Vagina (tissue), 2 donors: ENCODE measurements around the gene UTRN. TPM values are rescaled to one million over a fixed set of nuclear protein-coding genes. Genes with fewer than 3 reads are reported as not detected.

Source experiments
- DNase-seq, 2 donors: peaks; one replicate each; pipeline ENCODE4 v3.0.0-alpha.2; 2017; ENCODE audit errors: extremely low spot score in 2 of 2
- H3K27ac ChIP-seq: fragments of 200-600 bp; sonication (generic); one replicate; pipeline ENCODE4 v1.5.1; 2019
- H3K27me3 ChIP-seq: fragments of 200-600 bp; sonication (generic); one replicate; pipeline ENCODE4 v1.5.1; 2019
- H3K36me3 ChIP-seq, 2 donors: fragments of 200-600 bp; sonication (generic); one replicate each; pipeline ENCODE4 v1.5.1; 2017 to 2019
- H3K4me1 ChIP-seq: fragments of 200-600 bp; sonication (generic); one replicate; pipeline ENCODE4 v1.5.1; 2019
- H3K4me3 ChIP-seq, 2 donors: fragments of 200-600 bp; sonication (generic); 1 replicate in 1 of 2; 2 replicates in 1 of 2; pipeline ENCODE4 v1.5.1; 2016 to 2019
- H3K9me3 ChIP-seq: fragments of 200-600 bp; sonication (generic); one replicate; pipeline ENCODE4 v1.5.1; 2019
- POLR2A ChIP-seq, 2 donors: fragments of 450-650 bp; IDR thresholded peaks; one replicate each; pipeline ENCODE4 v1.6.1; 2017; ENCODE audit warnings: antibody characterized with exemption in 2 of 2, mild to moderate bottlenecking in 2 of 2, moderate library complexity in 2 of 2
- POLR2AphosphoS5 ChIP-seq, 2 donors: sonication (generic); formaldehyde crosslinking; IDR thresholded peaks; one replicate each; pipeline ENCODE4 v1.9.0; 2017; ENCODE audit warnings: antibody characterized with exemption in 2 of 2, mild to moderate bottlenecking in 2 of 2, low read depth in 1 of 2; ENCODE audit not compliant: insufficient read depth in 1 of 2
- intact Hi-C: fragments of 100-400 bp; cut with DNase I; formaldehyde crosslinking; loops from one replicate; pipeline ENCODE4 v1.15.1; 2023
- total RNA-seq: library from RNA; depleted of rRNA; stranded (reverse); fragments of >200 nt; gene quantifications from one replicate; pipeline ENCODE4 v1.2.3, GENCODE V29; 2016
- TF ChIP-seq, protein P1 (sequence below), 3 experiments: fragments of 450-650 bp in 2 of 3; fragments of 200-600 bp in 1 of 3; sonication (generic) in 1 of 3; IDR thresholded peaks; one replicate each; pipeline ENCODE4 v1.5.1; 2017 to 2019; ENCODE audit warnings: antibody characterized with exemption in 3 of 3, mild to moderate bottlenecking in 2 of 3, moderate library complexity in 2 of 3

Gene UTRN
- total RNA-seq, 1 donor from 2014 or later = 160 TPM

DNA sequence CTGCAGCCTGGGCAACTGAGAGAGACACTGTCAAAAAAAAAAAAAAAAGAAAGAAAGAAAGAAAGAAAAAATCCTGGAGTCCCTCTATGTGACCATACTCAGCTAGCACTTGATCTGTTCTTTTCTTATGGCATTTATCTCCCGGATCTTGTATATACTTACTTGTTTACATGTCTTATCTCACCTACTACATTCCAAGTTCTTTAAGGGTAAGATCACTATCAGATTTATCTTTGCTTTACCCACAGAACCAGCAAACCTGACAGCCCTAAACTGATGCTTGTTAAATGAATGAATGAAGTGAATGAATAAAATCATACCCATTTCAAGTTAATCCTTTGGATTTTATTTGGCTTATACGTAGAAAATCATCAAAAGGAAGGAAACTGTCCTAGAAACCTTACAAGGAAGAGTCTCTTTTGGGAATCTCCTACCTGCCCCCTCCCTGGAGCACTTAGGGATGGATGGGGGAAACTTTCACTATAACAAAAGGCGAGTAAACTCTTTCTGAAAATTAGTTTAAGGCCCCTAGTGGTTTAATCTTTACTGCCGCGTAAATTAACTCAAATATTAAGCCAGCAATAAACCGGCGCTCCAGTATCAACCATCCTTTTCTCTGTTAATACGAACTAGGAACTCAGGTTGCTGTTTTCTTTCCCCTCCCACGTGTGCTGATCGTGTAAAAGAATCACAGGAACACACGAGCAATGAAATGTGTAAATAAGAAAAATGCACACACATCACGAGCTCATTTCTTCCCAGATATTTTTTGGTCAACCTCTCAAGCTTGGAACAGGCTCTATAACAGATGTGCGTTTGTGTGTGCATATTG lies 1.3 kb upstream of the UTRN start:
- Histone ChIP-seq H3K36me3 (no peaks in the 10 kb centered on the region), H3K4me1 (peaks cover 11% of the 10 kb centered on the region), H3K9me3 (no peaks in the 10 kb centered on the region), H3K27me3 (no peaks in the 10 kb centered on the region), H3K27ac (peak overlapping the region; percentile 96), H3K4me3 (peak overlapping the region; percentile 68 to 75)
- no peak for TF ChIP-seq POLR2A (IDR thresholded peaks at IDR 0.05)
- TF ChIP-seq, protein P1, sequence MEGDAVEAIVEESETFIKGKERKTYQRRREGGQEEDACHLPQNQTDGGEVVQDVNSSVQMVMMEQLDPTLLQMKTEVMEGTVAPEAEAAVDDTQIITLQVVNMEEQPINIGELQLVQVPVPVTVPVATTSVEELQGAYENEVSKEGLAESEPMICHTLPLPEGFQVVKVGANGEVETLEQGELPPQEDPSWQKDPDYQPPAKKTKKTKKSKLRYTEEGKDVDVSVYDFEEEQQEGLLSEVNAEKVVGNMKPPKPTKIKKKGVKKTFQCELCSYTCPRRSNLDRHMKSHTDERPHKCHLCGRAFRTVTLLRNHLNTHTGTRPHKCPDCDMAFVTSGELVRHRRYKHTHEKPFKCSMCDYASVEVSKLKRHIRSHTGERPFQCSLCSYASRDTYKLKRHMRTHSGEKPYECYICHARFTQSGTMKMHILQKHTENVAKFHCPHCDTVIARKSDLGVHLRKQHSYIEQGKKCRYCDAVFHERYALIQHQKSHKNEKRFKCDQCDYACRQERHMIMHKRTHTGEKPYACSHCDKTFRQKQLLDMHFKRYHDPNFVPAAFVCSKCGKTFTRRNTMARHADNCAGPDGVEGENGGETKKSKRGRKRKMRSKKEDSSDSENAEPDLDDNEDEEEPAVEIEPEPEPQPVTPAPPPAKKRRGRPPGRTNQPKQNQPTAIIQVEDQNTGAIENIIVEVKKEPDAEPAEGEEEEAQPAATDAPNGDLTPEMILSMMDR (IDR thresholded peaks at IDR 0.05) = no peak
- no peak for DNase-seq
- intact Hi-C loops = loop anchor here (10.0 kb wide), 1 partner anchor 201 kb away; no protein-coding TSS in a partner anchor

DNA sequence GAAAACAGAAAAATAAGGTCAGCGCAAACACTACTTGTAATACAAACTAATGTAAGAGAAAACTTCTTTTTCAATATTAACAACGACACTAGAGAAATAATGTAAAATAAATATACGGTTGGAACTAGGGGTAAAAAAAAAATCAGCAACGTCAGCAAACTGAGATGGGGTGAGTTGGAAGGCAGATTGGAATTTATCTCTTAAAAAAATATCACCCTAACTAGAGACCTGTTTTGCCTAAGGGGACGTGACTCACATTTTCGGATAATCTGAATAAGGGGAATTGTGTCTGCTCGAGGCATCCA lies 705 bp upstream of the UTRN start:
- Histone ChIP-seq H3K4me3 (peak overlapping the region; percentile 68 to 75), H3K4me1 (peaks cover 16% of the 10 kb centered on the region), H3K27me3 (no peaks in the 10 kb centered on the region), H3K36me3 (no peaks in the 10 kb centered on the region), H3K9me3 (no peaks in the 10 kb centered on the region), H3K27ac (peak overlapping the region; percentile 96)
- intact Hi-C loops = loop anchor here (10.0 kb wide), 1 partner anchor 200 kb away; no protein-coding TSS in a partner anchor
- no peak for DNase-seq
- TF ChIP-seq, protein P1 (IDR thresholded peaks at IDR 0.05) = no peak
- no peak for TF ChIP-seq POLR2AphosphoS5 (IDR thresholded peaks at IDR 0.05; ENCODE audit: insufficient read depth in 1 of 2, low read depth in 1 of 2)
- TF ChIP-seq POLR2A (IDR thresholded peaks at IDR 0.05) = no peak

DNA sequence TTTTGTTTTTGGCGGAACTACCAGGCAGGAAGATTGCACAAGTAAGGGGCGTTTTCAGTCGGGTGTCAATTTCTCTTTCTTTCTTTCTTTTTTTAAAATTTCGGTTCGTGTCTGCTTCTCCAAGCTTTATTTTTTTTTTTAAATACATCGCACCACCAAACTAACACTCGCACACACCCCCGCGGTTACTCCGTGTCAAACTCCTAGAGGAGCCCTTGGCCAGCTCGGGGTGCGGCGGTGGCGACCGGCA lies 338 bp downstream of the UTRN start:
- no peaks in the 10 kb centered on the region for H3K27me3 ChIP-seq
- peaks cover 18% of the 10 kb centered on the region for H3K4me1 ChIP-seq
- H3K36me3 ChIP-seq = no peaks in the 10 kb centered on the region
- H3K9me3 ChIP-seq = no peaks in the 10 kb centered on the region
- TF ChIP-seq POLR2A (IDR thresholded peaks at IDR 0.05) (no peak), POLR2AphosphoS5 (IDR thresholded peaks at IDR 0.05; ENCODE audit: insufficient read depth in 1 of 2, low read depth in 1 of 2) (no peak)
- TF ChIP-seq, protein P1 (IDR thresholded peaks at IDR 0.05) = no peak
- intact Hi-C loops = loop anchor here (5.0 to 10.0 kb wide), 2 partner anchors 68 to 199 kb away; no protein-coding TSS in a partner anchor
- peak overlapping the region; percentile 68 to 75 for H3K4me3 ChIP-seq
- no peak for DNase-seq
- H3K27ac ChIP-seq = peak overlapping the region; percentile 96

DNA sequence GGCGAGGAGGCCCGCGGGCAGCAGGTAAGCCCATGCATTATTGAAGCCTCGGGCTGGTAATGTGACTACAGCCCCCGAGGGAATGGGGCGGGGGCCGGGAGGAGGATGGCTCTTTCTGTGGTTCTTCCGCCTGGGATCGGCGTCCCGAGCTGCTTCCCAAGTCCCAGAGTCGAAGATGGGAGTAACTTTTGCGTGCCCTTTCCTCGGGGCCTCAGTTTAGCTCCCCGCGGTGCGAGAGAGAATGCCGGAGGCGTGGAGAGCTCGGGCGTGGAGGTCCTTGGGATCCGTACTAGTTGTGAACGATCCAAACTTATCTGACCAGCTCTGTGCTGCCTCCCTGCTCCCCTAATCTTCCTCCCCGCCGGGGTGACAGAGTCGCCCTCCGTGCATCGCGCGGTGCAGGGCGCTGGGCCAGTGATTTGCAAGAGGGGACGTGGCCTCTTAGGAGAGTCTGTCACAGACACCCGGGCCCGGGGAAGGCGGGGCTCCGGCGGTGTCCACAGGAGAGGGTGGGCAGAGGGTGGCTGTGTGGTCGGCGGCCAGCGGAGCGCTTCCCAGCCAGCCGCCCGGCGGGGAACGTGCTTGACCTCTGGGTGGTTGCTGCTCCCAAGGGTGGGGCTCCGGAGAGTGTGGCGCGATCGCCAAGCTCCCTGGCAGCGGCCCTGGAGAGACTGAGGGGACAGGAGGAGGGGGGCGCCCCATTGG lies 815 bp downstream of the UTRN start:
- H3K9me3 ChIP-seq = no peaks in the 10 kb centered on the region
- no peaks in the 10 kb centered on the region for H3K27me3 ChIP-seq
- H3K4me3 ChIP-seq = peak overlapping the region; percentile 68 to 75
- peak in 1 of 2 donors; percentile 89 for DNase-seq
- H3K4me1 ChIP-seq = peaks cover 18% of the 10 kb centered on the region
- TF ChIP-seq, protein P1 (IDR thresholded peaks at IDR 0.05) = no peak
- TF ChIP-seq POLR2A (IDR thresholded peaks at IDR 0.05) = no peak
- peak in 1 of 2 donors; percentile 74 for TF ChIP-seq POLR2AphosphoS5 (IDR thresholded peaks at IDR 0.05; ENCODE audit: insufficient read depth in 1 of 2, low read depth in 1 of 2)
- peak overlapping the region; percentile 96 for H3K27ac ChIP-seq
- no peaks in the 10 kb centered on the region for H3K36me3 ChIP-seq
- intact Hi-C loops = loop anchor here (2.0 to 10.0 kb wide), 3 partner anchors 41 to 199 kb away; no protein-coding TSS in a partner anchor
